ENCODE results near the gene THSD7B. TPM values are rescaled to one million over a fixed set of nuclear protein-coding genes. Genes with fewer than 3 reads are reported as not detected.

THSD7B gene
- total RNA-seq, 4 donors from 2014 or later = 0.80 to 0.83 TPM; not detected in 2

- Histone ChIP-seq H3K9me3 (no peaks in the 10 kb centered on the region), H3K36me3 (no peaks in the 10 kb centered on the region), H3K27ac (no peak overlapping the region), H3K27me3 (no peaks in the 10 kb centered on the region), H3K4me3 (no peak overlapping the region), H3K4me1 (no peaks in the 10 kb centered on the region)
- TF ChIP-seq, protein P1, sequence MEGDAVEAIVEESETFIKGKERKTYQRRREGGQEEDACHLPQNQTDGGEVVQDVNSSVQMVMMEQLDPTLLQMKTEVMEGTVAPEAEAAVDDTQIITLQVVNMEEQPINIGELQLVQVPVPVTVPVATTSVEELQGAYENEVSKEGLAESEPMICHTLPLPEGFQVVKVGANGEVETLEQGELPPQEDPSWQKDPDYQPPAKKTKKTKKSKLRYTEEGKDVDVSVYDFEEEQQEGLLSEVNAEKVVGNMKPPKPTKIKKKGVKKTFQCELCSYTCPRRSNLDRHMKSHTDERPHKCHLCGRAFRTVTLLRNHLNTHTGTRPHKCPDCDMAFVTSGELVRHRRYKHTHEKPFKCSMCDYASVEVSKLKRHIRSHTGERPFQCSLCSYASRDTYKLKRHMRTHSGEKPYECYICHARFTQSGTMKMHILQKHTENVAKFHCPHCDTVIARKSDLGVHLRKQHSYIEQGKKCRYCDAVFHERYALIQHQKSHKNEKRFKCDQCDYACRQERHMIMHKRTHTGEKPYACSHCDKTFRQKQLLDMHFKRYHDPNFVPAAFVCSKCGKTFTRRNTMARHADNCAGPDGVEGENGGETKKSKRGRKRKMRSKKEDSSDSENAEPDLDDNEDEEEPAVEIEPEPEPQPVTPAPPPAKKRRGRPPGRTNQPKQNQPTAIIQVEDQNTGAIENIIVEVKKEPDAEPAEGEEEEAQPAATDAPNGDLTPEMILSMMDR (IDR thresholded peaks at IDR 0.05) = no peak
- TF ChIP-seq POLR2A (IDR thresholded peaks at IDR 0.05) = no peak
- no peak for DNase-seq
These were observed 428.1 kb downstream of the THSD7B start for GRCh38 chr2:137193401-137193800.

- H3K36me3 ChIP-seq = no peaks in the 10 kb centered on the region
- no peak overlapping the region for H3K4me3 ChIP-seq
- TF ChIP-seq, protein P1 (IDR thresholded peaks at IDR 0.05) = no peak
- TF ChIP-seq POLR2A (IDR thresholded peaks at IDR 0.05) = no peak
- H3K27me3 ChIP-seq = no peaks in the 10 kb centered on the region
- H3K9me3 ChIP-seq = no peaks in the 10 kb centered on the region
- H3K27ac ChIP-seq = no peak overlapping the region
- DNase-seq = no peak
- H3K4me1 ChIP-seq = no peaks in the 10 kb centered on the region
These were observed 428.8 kb downstream of the THSD7B start for GRCh38 chr2:137194111-137194510.

- Histone ChIP-seq H3K9me3 (no peaks in the 10 kb centered on the region), H3K4me1 (no peaks in the 10 kb centered on the region), H3K27ac (no peak overlapping the region), H3K27me3 (no peaks in the 10 kb centered on the region), H3K4me3 (no peak overlapping the region), H3K36me3 (no peaks in the 10 kb centered on the region)
- DNase-seq = no peak
- TF ChIP-seq, protein P1 (IDR thresholded peaks at IDR 0.05) = no peak
- no peak for TF ChIP-seq POLR2A (IDR thresholded peaks at IDR 0.05)
These were observed 434.4 kb downstream of the THSD7B start for GRCh38 chr2:137199751-137200150.

- no peak for DNase-seq
These were observed 437.0 kb downstream of the THSD7B start for GRCh38 chr2:137202318-137202717.

GRCh38 chr2:137205324-137205723, 440.0 kb downstream of the THSD7B start:
- Histone ChIP-seq H3K9me3 (no peaks in the 10 kb centered on the region), H3K4me1 (no peaks in the 10 kb centered on the region), H3K4me3 (no peak overlapping the region), H3K27ac (no peak overlapping the region), H3K36me3 (no peaks in the 10 kb centered on the region), H3K27me3 (no peaks in the 10 kb centered on the region)
- TF ChIP-seq, protein P1 (IDR thresholded peaks at IDR 0.05) = no peak
- no peak for TF ChIP-seq POLR2A (IDR thresholded peaks at IDR 0.05)
- no peak for DNase-seq

More at GRCh38 chr2:137202318-137202717, 437.0 kb downstream of the THSD7B start:
- H3K9me3 ChIP-seq = no peaks in the 10 kb centered on the region
- TF ChIP-seq, protein P1 (IDR thresholded peaks at IDR 0.05) = no peak
- TF ChIP-seq POLR2A (IDR thresholded peaks at IDR 0.05) = no peak
- no peaks in the 10 kb centered on the region for H3K27me3 ChIP-seq
- H3K36me3 ChIP-seq = no peaks in the 10 kb centered on the region
- H3K4me1 ChIP-seq = no peaks in the 10 kb centered on the region
- H3K27ac ChIP-seq = no peak overlapping the region
- no peak overlapping the region for H3K4me3 ChIP-seq

- Histone ChIP-seq H3K4me3 (no peak overlapping the region), H3K9me3 (no peaks in the 10 kb centered on the region), H3K4me1 (no peaks in the 10 kb centered on the region), H3K36me3 (no peaks in the 10 kb centered on the region), H3K27me3 (no peaks in the 10 kb centered on the region), H3K27ac (no peak overlapping the region)
- TF ChIP-seq, protein P1 (IDR thresholded peaks at IDR 0.05) = no peak
- no peak for TF ChIP-seq POLR2A (IDR thresholded peaks at IDR 0.05)
- DNase-seq = no peak
These were observed 440.7 kb downstream of the THSD7B start for GRCh38 chr2:137206069-137206468.

Data from Peyer's patch (tissue), 4 donors.